PC-3 (cell line): ENCODE data around the gene ASTN2.

ENCODE experiments used
- CTCF ChIP-seq: fragments of 300-600 bp; sonication (generic); conservative IDR thresholded peaks from 2 replicates; pipeline ENCODE4 v1.5.1; 2017; ENCODE audit warnings: antibody characterized with exemption, low read depth, mild to moderate bottlenecking, low read length
- EZH2 ChIP-seq: fragments of 300-600 bp; sonication (generic); IDR thresholded peaks from one replicate; pipeline ENCODE4 v1.6.1; 2017; ENCODE audit warnings: antibody characterized with exemption, mild to moderate bottlenecking, low read length; ENCODE audit not compliant: unreplicated experiment
- EZH2phosphoT487 ChIP-seq: fragments of 300-600 bp; sonication (generic); IDR thresholded peaks from 2 replicates; pipeline ENCODE4 v1.6.1; 2018; ENCODE audit warnings: mild to moderate bottlenecking, antibody characterized with exemption, low read length, borderline replicate concordance

DNA sequence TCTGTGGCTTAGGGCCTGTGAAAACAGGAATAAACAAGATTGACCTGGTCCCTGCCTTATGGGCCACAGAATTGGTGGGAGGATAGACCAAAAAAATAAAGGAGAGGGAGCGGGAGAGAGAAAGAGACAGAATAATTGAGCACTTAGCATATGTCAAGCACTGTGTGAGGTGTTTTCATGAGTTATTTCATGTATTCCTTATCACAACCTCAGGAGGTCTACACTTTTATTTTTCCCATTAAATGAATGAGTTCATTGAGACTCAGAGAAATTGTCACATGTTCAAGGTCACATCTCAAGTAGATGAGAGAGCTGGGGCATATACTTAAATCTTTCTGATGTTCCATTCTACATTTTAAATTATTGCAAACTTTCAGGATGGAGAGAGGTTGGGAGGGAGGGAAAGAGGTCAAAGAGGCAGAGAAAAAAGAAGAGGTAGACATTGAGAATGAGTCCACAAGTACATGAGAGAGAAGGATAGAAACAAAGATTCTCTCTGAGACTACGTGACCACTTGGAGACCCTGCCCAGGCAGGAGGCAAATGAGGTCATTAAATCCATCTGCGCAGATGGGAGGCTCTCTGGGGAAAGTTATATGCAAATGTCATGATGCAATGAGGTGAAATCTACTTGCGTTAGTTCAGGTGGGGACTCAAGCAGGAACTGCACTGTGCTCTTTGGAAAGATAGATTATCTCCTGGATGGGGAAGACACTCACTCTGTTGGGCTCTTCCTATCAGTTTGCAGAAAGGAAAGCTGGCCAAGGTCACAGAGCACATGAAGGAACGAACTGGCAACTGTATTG is 1019.8 kb downstream of the ASTN2 start:
- TF ChIP-seq CTCF: no peak
- TF ChIP-seq EZH2: no peak
- no peak for TF ChIP-seq EZH2phosphoT487
